ENCODE results near the gene LY9.

The LY9 gene

DNA sequence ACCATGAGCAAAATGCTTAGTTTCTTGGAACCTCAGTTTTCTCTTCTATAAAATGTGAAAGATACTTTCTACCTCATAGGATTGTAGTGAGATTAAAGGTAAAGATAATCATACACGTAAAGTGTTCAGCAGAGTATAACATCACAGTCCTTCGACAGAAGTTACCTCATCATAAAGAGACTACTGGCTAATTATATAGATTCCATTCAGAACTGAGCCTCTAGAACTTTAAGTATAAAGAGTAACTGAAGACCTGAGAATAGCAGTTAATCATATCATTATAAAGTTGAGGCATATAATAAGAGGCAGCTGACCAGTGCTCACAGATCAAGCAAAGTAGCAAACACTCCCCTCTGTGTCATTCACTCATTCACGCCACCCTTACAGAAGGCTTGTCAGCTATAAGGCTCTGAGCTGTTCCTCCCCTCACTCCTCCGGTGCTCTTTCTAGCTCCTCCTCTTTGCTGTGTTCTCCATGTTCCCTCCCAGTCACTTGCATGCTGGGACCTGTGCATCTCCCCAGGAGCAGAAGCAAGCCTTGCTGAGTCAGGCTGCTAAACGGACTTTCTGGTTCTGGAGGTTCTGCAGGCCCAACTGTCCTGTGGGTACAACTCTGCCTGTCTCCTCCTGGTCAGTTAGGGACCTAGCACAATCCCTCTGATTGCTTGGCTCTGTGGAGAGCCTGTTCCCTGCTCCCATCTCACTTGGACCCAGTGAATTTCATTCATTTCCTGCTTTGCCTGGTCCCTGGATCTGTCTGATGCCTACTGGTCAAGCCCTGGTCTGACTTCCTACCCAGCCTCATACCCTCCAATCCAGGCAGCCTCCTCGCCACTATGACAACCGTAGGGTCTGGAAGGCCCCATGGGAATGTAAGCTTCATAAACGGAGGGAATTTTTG lies 28.3 kb upstream of the LY9 start:
- no peak for TF ChIP-seq EZH2phosphoT487 (IDR thresholded peaks at IDR 0.05; ENCODE audit: borderline replicate concordance, low read length)
- TF ChIP-seq, protein P1, sequence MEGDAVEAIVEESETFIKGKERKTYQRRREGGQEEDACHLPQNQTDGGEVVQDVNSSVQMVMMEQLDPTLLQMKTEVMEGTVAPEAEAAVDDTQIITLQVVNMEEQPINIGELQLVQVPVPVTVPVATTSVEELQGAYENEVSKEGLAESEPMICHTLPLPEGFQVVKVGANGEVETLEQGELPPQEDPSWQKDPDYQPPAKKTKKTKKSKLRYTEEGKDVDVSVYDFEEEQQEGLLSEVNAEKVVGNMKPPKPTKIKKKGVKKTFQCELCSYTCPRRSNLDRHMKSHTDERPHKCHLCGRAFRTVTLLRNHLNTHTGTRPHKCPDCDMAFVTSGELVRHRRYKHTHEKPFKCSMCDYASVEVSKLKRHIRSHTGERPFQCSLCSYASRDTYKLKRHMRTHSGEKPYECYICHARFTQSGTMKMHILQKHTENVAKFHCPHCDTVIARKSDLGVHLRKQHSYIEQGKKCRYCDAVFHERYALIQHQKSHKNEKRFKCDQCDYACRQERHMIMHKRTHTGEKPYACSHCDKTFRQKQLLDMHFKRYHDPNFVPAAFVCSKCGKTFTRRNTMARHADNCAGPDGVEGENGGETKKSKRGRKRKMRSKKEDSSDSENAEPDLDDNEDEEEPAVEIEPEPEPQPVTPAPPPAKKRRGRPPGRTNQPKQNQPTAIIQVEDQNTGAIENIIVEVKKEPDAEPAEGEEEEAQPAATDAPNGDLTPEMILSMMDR (IDR thresholded peaks at IDR 0.05; ENCODE audit: low read depth, low read length, poor library complexity, severe bottlenecking) = no peak
- Histone ChIP-seq H3K4me3 (ENCODE audit: low read length) (no peak overlapping the region), H3K9me2 (replicated peaks; ENCODE audit: control insufficient read depth, low read length) (no peaks in the 10 kb centered on the region), H3K27me3 (ENCODE audit: control insufficient read depth, low read length) (peaks cover 12% of the 10 kb centered on the region), H3K4me2 (ENCODE audit: low read length) (peak overlapping the region; percentile 32; the same call in 1 of the 2 replicates), H3K9me3 (ENCODE audit: control insufficient read depth, insufficient read depth, low read length) (no peaks in the 10 kb centered on the region), H3K4me1 (ENCODE audit: control insufficient read depth, low read length) (peaks cover 5% of the 10 kb centered on the region), H3K79me2 (ENCODE audit: control insufficient read depth, low read length) (no peaks in the 10 kb centered on the region), H3F3A (ENCODE audit: control insufficient read depth, insufficient read depth) (no peaks in the 10 kb centered on the region), H3K27ac (ENCODE audit: low read depth, low read length) (no peak overlapping the region), H4K20me1 (ENCODE audit: control insufficient read depth, insufficient read depth, low read depth, low read length) (no peaks in the 10 kb centered on the region), H3K36me3 (ENCODE audit: control insufficient read depth, low read length) (no peaks in the 10 kb centered on the region)

DNA sequence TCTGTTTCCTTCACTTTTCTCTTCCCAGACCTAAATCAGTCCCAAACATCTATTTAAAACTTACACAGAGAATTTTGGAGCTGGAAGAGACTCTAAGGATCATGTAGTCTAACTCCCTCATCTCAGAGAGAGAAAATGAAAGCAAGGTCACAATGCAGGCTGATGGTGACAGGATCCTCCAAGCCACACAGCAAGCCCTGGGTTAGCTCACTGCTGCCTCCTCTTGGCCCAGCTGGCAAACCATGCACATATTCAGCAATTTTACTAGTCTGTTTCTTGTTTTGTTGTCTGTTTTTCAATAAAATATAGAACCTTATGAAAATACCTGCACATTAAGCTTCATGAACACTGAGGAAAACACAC lies 27.7 kb upstream of the LY9 start:
- H3K27me3 ChIP-seq (ENCODE audit: control insufficient read depth, low read length) = peaks cover 12% of the 10 kb centered on the region
- no peaks in the 10 kb centered on the region for H3K9me2 ChIP-seq (replicated peaks; ENCODE audit: control insufficient read depth, low read length)
- no peaks in the 10 kb centered on the region for H3K36me3 ChIP-seq (ENCODE audit: control insufficient read depth, low read length)
- H3K4me3 ChIP-seq (ENCODE audit: low read length) = no peak overlapping the region
- H3K27ac ChIP-seq (ENCODE audit: low read depth, low read length) = no peak overlapping the region
- H3K4me1 ChIP-seq (ENCODE audit: control insufficient read depth, low read length) = peaks cover 5% of the 10 kb centered on the region
- H4K20me1 ChIP-seq (ENCODE audit: control insufficient read depth, insufficient read depth, low read depth, low read length) = no peaks in the 10 kb centered on the region
- H3F3A ChIP-seq (ENCODE audit: control insufficient read depth, insufficient read depth) = no peaks in the 10 kb centered on the region
- H3K9me3 ChIP-seq (ENCODE audit: control insufficient read depth, insufficient read depth, low read length) = no peaks in the 10 kb centered on the region
- no peaks in the 10 kb centered on the region for H3K79me2 ChIP-seq (ENCODE audit: control insufficient read depth, low read length)
- peak overlapping the region; percentile 32; the same call in 1 of the 2 replicates for H3K4me2 ChIP-seq (ENCODE audit: low read length)
- TF ChIP-seq EZH2phosphoT487 (IDR thresholded peaks at IDR 0.05; ENCODE audit: borderline replicate concordance, low read length) = no peak
- TF ChIP-seq, protein P1 (IDR thresholded peaks at IDR 0.05; ENCODE audit: low read depth, low read length, poor library complexity, severe bottlenecking) = peak; percentile 56

DNA sequence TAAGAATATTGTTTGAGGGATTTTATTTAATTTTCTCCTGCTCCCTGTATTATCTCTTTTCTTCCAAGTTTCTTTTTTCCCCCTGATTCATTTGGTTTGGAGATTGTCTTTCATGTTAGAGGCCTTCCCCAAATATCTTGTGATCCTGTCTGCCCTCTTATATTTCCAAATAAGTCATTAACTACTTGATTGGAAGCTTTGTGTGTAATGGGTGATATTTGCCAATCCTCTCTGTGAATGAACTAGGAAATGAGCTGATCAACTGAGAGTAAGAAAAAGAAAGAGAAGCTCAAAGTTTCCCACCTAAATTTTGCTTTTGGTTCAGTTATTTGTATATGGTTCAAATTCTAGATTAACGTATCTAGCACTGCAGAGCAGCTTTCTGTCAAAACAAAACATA lies 23.6 kb upstream of the LY9 start:
- Histone ChIP-seq H3K9me3 (ENCODE audit: control insufficient read depth, insufficient read depth, low read length) (no peaks in the 10 kb centered on the region), H3K79me2 (ENCODE audit: control insufficient read depth, low read length) (no peaks in the 10 kb centered on the region), H4K20me1 (ENCODE audit: control insufficient read depth, insufficient read depth, low read depth, low read length) (no peaks in the 10 kb centered on the region), H3K36me3 (ENCODE audit: control insufficient read depth, low read length) (no peaks in the 10 kb centered on the region), H3K4me3 (ENCODE audit: low read length) (no peak overlapping the region), H3K27ac (ENCODE audit: low read depth, low read length) (no peak overlapping the region), H3K4me2 (ENCODE audit: low read length) (no peak overlapping the region), H3F3A (ENCODE audit: control insufficient read depth, insufficient read depth) (no peaks in the 10 kb centered on the region), H3K27me3 (ENCODE audit: control insufficient read depth, low read length) (peaks cover 25% of the 10 kb centered on the region), H3K9me2 (replicated peaks; ENCODE audit: control insufficient read depth, low read length) (no peaks in the 10 kb centered on the region), H3K4me1 (ENCODE audit: control insufficient read depth, low read length) (peaks cover 5% of the 10 kb centered on the region)
- TF ChIP-seq, protein P1 (IDR thresholded peaks at IDR 0.05; ENCODE audit: low read depth, low read length, poor library complexity, severe bottlenecking) = no peak
- no peak for TF ChIP-seq EZH2phosphoT487 (IDR thresholded peaks at IDR 0.05; ENCODE audit: borderline replicate concordance, low read length)
